GM06990 (cell line): ENCODE data around the gene RASL11B.

Experiments used
- DNase-seq: peaks from one replicate; pipeline ENCODE4 v3.0.0-alpha.2; 2011; ENCODE audit not compliant: insufficient read length; ENCODE audit errors: extremely low read depth
- H3K27me3 ChIP-seq: replicated peaks from 2 replicates; pipeline ENCODE4 v1.6.0; 2011; ENCODE audit warnings: low read length; ENCODE audit not compliant: control insufficient read depth, insufficient read depth
- H3K36me3 ChIP-seq: 2 replicates; pipeline ENCODE4 v1.5.1; 2011; ENCODE audit warnings: low read length; ENCODE audit not compliant: control insufficient read depth, insufficient read depth
- H3K4me3 ChIP-seq: replicated peaks from 2 replicates; pipeline ENCODE4 v1.5.1; 2011; ENCODE audit warnings: low read depth, mild to moderate bottlenecking, control low read depth, low read length
- TF ChIP-seq, protein P1 (sequence below): IDR thresholded peaks from 2 replicates; pipeline ENCODE4 v1.5.1; 2011; ENCODE audit warnings: low read length, control low read depth, mild to moderate bottlenecking, inconsistent platforms; ENCODE audit not compliant: insufficient read depth, poor library complexity, severe bottlenecking

The RASL11B gene

DNA sequence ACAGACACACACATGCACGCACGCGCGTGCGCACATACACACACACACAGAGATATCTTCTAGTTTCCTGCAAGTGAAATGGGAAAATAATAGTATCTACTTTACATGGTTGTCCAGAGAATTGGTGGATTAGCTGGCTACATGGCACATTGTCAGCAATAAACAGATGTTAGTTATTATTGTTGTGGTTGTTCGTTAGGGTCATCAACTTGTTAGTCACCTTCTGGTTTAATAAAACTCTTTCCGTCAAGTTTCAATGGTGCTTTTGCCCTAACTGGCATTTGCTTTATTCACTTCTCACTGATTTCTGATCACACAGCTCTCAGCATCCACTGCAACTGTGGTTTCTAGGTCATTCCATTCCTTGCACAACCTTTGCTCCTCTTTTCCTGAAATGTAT lies 25.4 kb upstream of the RASL11B start:
- no peaks in the 10 kb centered on the region; the same call in 1 of the 2 replicates for H3K27me3 ChIP-seq
- no peak for DNase-seq
- no peak overlapping the region for H3K4me3 ChIP-seq
- no peaks in the 10 kb centered on the region for H3K36me3 ChIP-seq
- TF ChIP-seq, protein P1, sequence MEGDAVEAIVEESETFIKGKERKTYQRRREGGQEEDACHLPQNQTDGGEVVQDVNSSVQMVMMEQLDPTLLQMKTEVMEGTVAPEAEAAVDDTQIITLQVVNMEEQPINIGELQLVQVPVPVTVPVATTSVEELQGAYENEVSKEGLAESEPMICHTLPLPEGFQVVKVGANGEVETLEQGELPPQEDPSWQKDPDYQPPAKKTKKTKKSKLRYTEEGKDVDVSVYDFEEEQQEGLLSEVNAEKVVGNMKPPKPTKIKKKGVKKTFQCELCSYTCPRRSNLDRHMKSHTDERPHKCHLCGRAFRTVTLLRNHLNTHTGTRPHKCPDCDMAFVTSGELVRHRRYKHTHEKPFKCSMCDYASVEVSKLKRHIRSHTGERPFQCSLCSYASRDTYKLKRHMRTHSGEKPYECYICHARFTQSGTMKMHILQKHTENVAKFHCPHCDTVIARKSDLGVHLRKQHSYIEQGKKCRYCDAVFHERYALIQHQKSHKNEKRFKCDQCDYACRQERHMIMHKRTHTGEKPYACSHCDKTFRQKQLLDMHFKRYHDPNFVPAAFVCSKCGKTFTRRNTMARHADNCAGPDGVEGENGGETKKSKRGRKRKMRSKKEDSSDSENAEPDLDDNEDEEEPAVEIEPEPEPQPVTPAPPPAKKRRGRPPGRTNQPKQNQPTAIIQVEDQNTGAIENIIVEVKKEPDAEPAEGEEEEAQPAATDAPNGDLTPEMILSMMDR: no peak

DNA sequence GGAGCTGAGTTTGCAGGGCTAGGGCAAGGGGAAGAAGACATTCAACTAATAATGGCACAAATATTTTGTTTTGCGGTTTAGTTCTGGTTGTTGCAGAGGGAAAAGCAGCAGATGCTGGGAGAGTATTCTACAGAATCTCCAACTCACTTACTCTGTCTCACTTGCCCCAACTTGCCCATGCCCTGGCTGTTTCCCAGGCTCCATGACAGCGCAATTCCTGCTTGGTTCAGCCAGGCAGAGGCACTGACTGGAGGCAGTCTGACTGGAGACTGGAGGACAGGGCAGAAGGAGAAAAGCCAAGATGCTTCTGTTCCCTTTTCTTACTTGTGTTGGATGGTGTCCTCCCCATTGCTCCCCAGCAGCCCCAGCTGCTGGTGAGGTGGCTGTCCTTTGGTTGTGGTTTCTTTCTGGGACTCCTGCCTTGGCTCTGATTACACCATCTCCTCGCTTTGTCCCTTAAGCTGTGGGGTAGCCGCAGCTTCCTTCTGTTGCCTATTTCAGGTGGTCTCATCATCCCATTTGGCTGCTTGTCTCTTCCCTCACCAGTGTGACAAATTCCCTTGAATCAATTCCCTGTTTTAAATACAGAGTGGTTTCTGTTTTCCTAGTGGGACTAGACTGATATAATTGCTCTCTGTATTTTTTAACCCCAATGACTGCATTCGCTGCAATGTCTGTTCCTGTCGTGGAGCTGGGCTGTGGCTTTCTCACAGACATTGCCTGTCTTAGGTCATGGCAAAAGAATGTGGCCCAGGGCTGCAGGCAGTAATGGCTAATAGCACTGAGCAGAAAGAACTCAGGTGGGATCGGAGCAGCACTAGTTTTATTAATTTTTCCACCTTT lies 24.2 kb upstream of the RASL11B start:
- no peak for DNase-seq
- TF ChIP-seq, protein P1: no peak

DNA sequence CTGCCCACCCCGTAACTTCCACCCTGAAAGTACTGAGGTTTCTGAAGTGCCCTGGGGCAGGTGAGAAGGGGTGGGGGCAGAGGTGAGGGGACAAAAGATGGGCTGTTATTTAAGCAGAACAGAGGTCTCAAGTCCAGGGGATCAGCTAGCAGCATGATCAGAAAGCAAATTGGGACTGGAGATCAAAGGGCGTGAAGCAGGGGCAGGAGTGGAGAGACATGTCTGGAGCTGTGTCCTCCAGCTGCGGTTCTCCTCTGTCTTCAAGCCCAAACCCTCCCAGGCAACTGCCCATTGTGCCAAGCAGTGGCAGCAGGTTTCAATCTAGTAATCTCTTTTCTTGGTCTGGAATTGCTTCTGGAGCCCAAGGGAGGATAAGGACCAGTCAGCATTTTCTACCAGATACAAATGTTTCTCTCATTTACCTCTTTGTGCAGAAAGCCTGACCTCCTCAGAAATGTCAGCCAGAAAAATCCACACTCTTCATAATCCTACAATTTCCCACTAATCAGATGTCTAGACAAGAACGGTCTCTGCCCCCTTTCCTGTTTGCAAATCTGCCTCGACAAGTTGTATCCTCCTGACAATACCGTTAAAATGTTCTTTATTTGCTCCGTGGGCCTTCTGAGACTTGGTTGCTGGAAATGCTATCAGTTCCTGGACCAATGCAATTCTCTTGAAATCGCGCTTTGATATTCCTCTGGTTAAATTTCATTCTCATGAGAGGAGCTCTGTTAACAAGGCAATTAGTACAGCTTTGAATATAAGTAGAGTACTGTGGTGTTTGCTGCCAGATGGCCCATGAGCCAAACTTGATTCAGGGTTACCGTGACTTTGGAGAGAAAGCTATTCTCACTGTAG lies 23.2 kb upstream of the RASL11B start:
- no peaks in the 10 kb centered on the region; the same call in 1 of the 2 replicates for H3K27me3 ChIP-seq
- no peak overlapping the region for H3K4me3 ChIP-seq
- TF ChIP-seq, protein P1: no peak
- no peak for DNase-seq
- no peaks in the 10 kb centered on the region for H3K36me3 ChIP-seq

More for the DNA sequence above, 24.2 kb upstream of the RASL11B start:
- H3K27me3 ChIP-seq: no peaks in the 10 kb centered on the region; the same call in 1 of the 2 replicates
- H3K4me3 ChIP-seq: no peak overlapping the region
- no peaks in the 10 kb centered on the region for H3K36me3 ChIP-seq

DNA sequence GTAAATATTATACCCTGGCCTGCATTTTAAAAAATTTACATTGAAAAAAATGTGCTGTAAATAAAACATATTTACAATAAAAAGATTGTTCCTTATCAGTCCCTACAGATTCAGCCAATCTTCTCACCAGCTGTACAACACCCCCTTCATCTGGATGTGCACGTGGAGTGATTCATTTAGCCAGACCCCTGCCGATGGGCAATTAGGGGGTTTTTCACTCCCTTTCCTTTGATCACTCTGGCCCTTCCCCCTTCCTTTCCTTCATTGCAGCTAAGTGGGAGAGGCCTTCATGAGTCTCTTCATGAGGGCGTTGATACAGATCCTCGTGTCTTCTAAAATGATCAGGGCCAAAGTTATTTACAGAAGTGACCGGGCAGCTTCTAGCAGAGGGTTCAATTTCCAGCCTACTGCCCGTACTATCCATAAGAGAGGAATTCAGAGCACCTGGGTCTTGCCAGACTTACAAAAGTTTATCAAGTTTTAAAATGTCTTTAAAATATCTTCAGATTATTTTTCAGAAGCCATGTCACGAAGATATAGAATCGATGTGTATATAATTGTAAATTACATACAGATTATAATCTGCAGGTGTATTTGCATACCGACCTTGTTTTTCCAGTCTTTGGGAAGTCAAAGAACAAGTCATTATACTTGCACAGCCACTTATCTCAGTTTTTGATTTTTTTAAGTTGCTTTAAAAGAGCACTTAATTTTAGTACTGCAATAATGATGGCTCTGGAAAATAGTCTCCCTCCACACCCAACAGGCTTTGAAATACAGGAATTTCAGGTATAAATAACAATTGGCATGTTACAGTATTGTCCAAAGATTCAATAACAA lies 21.4 kb upstream of the RASL11B start:
- Histone ChIP-seq H3K4me3 (no peak overlapping the region), H3K36me3 (no peaks in the 10 kb centered on the region), H3K27me3 (no peaks in the 10 kb centered on the region)
- TF ChIP-seq, protein P1: no peak
- DNase-seq: no peak

DNA sequence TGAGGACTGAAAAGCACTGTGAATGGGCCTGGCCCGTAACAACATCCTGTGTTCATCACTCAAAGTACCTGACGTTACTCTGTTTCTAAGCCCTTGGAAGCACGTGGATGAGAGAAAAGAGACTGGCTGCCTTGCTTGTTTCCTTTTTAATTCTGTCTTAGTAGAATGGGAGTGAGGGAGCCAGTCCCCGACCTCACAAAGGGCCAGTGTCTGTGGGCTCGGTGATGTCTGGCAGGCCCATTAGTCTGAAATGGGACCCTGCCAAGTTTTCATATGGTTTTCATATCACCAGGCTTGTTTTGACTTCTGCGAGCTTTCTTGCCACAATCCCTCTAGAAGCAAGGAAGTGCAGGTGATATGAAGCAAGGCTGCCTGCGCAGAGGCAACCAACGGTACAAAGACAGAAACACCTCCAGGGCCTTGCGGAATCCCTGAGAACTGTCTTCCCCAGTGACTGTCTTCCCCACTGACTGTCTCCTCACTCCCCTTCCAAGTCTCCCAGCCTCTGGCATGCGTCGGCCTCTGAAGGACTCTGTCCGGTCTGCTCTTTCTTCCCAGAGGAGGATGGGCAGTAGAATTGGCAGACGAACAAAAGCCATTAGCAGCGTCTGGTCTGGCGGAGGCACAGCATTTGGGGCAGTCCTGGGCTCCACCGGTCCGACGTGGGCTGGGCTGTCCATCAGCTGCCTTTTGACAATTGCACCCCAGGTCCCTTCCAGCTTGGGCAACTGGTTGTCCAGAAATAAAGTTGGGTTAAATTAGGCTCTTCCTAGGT lies 20.2 kb upstream of the RASL11B start:
- no peak overlapping the region for H3K4me3 ChIP-seq
- DNase-seq: no peak
- H3K36me3 ChIP-seq: no peaks in the 10 kb centered on the region
- no peaks in the 10 kb centered on the region for H3K27me3 ChIP-seq
- TF ChIP-seq, protein P1: no peak
